SU-DHL-6 (cell line): ENCODE data around the gene IZUMO1R.
"Not testable (repeated sequence)": the region's sequence is repeated elsewhere in the genome, so short reads cannot be mapped to it uniquely, and the experiment has no call there.

Experiments used
- H2AFZ ChIP-seq: fragments of 200-600 bp; sonication (generic); 2 replicates; pipeline ENCODE4 v1.6.1; 2014; ENCODE audit warnings: low read depth, mild to moderate bottlenecking, moderate library complexity, mixed read lengths, antibody characterized with exemption, low read length; ENCODE audit not compliant: severe bottlenecking
- H3F3A ChIP-seq: fragments of 200-600 bp; shearing (Covaris generic); 2 replicates; pipeline ENCODE4 v1.6.0; 2016; ENCODE audit warnings: antibody characterized with exemption, mild to moderate bottlenecking; ENCODE audit not compliant: insufficient read depth
- H3K27ac ChIP-seq: fragments of 200-600 bp; sonication (generic); 2 replicates; pipeline ENCODE4 v1.5.1; 2016; ENCODE audit warnings: low read depth, mild to moderate bottlenecking, low read length, moderate library complexity, mixed read lengths
- H3K27me3 ChIP-seq: fragments of 200-600 bp; sonication (generic), shearing (Covaris generic); 2 replicates; pipeline ENCODE4 v1.6.0; 2014; ENCODE audit warnings: mild to moderate bottlenecking, low read length
- H3K36me3 ChIP-seq: fragments of 200-600 bp; sonication (generic); 2 replicates; pipeline ENCODE4 v1.6.1; 2014; ENCODE audit warnings: mild to moderate bottlenecking, low read length, mixed read lengths
- H3K4me2 ChIP-seq: fragments of 300-600, 200-600 bp; shearing (Covaris generic), sonication (generic); 2 replicates; pipeline ENCODE4 v1.6.0; 2014; ENCODE audit warnings: low read length, low read depth, mild to moderate bottlenecking; ENCODE audit not compliant: poor library complexity, severe bottlenecking
- H3K4me3 ChIP-seq: fragments of 200-600 bp; sonication (generic); 2 replicates; pipeline ENCODE4 v1.5.1; 2014; ENCODE audit warnings: antibody characterized with exemption, low read length, mild to moderate bottlenecking, mixed read lengths; ENCODE audit not compliant: insufficient read depth, poor library complexity, severe bottlenecking
- H3K79me2 ChIP-seq: fragments of 200-600 bp; sonication (generic); 2 replicates; pipeline ENCODE4 v1.6.1; 2014; ENCODE audit warnings: mild to moderate bottlenecking, low read length, moderate library complexity; ENCODE audit not compliant: insufficient read depth
- H3K9ac ChIP-seq: fragments of 200-600 bp; sonication (generic); 2 replicates; pipeline ENCODE4 v1.7.0; 2014; ENCODE audit warnings: mild to moderate bottlenecking, low read length
- H3K9me2 ChIP-seq: fragments of 200-600 bp; sonication (generic); replicated peaks from 2 replicates; pipeline ENCODE4 v1.6.1; 2014; ENCODE audit warnings: low read length; ENCODE audit not compliant: insufficient read depth
- H3K9me3 ChIP-seq: fragments of 200-600 bp; sonication (generic); 2 replicates; pipeline ENCODE4 v1.6.1; 2014; ENCODE audit warnings: low read length, mixed read lengths; ENCODE audit not compliant: insufficient read depth
- H4K20me1 ChIP-seq: fragments of 200-600 bp; sonication (generic); 2 replicates; pipeline ENCODE4 v1.6.1; 2014; ENCODE audit warnings: low read depth, mild to moderate bottlenecking, antibody characterized with exemption, low read length, moderate library complexity, mixed read lengths
- EZH2phosphoT487 ChIP-seq: fragments of 200-600 bp; sonication (generic), shearing (Covaris generic); conservative IDR thresholded peaks from 2 replicates; pipeline ENCODE4 v1.6.1; 2018; ENCODE audit warnings: mild to moderate bottlenecking, antibody characterized with exemption, low read length, moderate library complexity, mixed read lengths
- TF ChIP-seq, protein P1 (sequence below): fragments of 200-600 bp; sonication (generic); IDR thresholded peaks from one replicate; pipeline ENCODE4 v1.5.1; 2017; ENCODE audit warnings: antibody characterized with exemption, mild to moderate bottlenecking, low read length, moderate library complexity; ENCODE audit not compliant: insufficient read depth, poor library complexity, severe bottlenecking

Gene IZUMO1R

DNA sequence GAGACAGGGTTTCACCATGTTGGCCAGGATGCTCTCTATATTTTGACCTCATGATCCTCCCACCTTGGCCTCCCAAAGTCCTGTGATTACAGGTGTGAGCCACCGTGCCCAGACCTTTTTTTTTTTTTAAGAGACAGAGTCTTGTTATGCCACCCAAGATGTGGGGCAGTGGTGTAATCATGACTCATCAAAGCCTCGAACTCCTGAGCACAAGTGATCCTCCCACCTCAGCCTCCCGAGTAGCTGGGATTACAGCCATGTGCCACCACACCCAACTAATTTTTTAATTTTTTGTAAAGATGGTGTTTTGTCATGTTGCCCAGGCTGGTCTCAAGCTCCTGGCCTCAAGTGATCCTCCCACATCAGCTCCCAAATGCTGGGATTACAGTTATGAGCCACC lies 37.9 kb downstream of the IZUMO1R start:
- TF ChIP-seq, protein P1, sequence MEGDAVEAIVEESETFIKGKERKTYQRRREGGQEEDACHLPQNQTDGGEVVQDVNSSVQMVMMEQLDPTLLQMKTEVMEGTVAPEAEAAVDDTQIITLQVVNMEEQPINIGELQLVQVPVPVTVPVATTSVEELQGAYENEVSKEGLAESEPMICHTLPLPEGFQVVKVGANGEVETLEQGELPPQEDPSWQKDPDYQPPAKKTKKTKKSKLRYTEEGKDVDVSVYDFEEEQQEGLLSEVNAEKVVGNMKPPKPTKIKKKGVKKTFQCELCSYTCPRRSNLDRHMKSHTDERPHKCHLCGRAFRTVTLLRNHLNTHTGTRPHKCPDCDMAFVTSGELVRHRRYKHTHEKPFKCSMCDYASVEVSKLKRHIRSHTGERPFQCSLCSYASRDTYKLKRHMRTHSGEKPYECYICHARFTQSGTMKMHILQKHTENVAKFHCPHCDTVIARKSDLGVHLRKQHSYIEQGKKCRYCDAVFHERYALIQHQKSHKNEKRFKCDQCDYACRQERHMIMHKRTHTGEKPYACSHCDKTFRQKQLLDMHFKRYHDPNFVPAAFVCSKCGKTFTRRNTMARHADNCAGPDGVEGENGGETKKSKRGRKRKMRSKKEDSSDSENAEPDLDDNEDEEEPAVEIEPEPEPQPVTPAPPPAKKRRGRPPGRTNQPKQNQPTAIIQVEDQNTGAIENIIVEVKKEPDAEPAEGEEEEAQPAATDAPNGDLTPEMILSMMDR = no peak
- TF ChIP-seq EZH2phosphoT487 = no peak
- Histone ChIP-seq H2AFZ (no peak overlapping the region), H3K9me2 (no peaks in the 10 kb centered on the region), H3K27ac (no peak overlapping the region), H4K20me1 (no peaks in the 10 kb centered on the region), H3K36me3 (no peaks in the 10 kb centered on the region), H3K9me3 (no peaks in the 10 kb centered on the region), H3K9ac (no peak overlapping the region), H3F3A (no peaks in the 10 kb centered on the region), H3K79me2 (no peaks in the 10 kb centered on the region), H3K4me3 (no peak overlapping the region), H3K27me3 (no peaks in the 10 kb centered on the region), H3K4me2 (no peak overlapping the region)

DNA sequence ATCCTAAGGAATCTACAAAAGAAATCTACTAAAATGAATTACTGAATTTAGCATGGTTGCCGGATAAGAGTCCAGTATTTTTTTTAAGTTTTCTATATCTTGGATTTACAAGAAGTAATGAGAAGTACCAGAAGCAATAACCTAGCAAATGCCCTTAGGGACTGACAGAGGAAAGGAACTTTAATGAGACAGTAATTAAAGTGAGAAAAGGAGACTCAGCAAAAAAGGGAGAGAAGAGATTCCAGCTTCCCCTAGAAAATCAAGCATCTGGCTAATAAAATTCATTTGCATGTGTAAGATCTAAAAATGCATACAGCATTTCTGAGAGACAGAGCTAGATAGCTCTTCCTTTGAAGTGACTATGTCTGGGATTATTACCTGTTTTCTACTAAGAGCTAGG lies 39.1 kb downstream of the IZUMO1R start:
- Histone ChIP-seq H4K20me1 (no peaks in the 10 kb centered on the region), H3K27ac (no peak overlapping the region), H3K36me3 (no peaks in the 10 kb centered on the region), H3F3A (no peaks in the 10 kb centered on the region), H3K9me2 (no peaks in the 10 kb centered on the region), H3K4me3 (no peak overlapping the region), H3K79me2 (no peaks in the 10 kb centered on the region), H3K27me3 (no peaks in the 10 kb centered on the region), H3K9me3 (no peaks in the 10 kb centered on the region), H2AFZ (no peak overlapping the region), H3K4me2 (no peak overlapping the region), H3K9ac (no peak overlapping the region)
- TF ChIP-seq EZH2phosphoT487 = no peak
- TF ChIP-seq, protein P1 = no peak

DNA sequence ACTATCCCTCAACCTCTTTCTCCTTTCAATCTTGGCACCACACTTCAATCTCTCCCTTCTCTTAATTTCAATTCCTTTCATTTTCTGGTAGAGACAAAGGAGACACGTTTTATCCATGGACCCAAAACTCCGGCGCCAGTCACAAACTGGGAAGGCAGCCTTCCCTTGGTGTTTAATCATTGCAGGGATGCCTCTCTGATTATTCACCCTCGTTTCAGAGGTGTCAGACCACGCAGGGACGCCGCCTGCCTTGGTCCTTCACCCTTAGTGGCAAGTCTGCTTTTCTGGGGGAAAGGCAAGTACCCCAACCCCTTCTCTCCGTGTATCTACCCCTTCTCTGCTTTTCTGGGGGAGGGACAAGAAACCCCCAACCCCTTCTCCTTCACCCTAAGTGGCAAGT lies 41.9 kb downstream of the IZUMO1R start:
- not testable (repeated sequence) for H2AFZ ChIP-seq, H3K36me3 ChIP-seq, H3K4me2 ChIP-seq, H3K27me3 ChIP-seq, H3K79me2 ChIP-seq, H3K9ac ChIP-seq, H3K9me2 ChIP-seq, H3K27ac ChIP-seq, H3F3A ChIP-seq, H4K20me1 ChIP-seq, H3K4me3 ChIP-seq, H3K9me3 ChIP-seq

DNA sequence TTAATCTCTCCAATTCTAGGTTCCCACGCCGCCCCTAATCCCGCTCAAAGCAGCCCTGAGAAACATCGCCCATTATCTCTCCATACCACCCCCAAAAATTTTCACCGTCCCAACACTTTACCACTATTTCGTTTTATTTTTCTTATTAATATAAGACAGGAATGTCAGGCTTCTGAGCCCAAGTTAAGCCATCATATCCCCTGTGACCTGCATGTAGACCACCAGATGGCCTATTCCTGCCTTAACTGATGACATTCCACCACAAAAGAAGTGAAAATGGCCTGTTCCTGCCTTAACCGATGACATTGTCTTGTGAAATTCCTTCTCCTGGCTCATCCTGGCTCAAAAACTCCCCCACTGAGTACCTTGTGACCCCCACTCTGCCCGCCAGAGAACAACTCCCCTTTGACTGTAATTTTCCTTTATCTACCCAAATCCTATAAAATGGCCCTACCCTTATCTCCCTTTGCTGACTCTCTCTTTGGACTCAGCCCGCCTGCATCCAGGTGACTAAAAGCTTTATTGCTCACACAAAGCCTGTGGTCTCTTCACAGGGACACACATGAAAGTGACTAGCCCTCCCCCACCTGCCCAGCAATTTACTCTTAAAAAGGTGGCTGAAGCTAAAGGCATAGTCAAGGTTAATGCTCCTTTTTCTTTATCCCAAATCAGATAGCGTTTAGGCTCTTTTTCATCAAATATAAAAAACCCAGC lies 46.6 kb downstream of the IZUMO1R start:
- not testable (repeated sequence) for H3K79me2 ChIP-seq, H3K27ac ChIP-seq, H3F3A ChIP-seq, H3K36me3 ChIP-seq, H3K9ac ChIP-seq, H3K9me2 ChIP-seq, H3K27me3 ChIP-seq, H3K4me2 ChIP-seq, H3K4me3 ChIP-seq, H2AFZ ChIP-seq, H3K9me3 ChIP-seq, H4K20me1 ChIP-seq
